Stimulated activated CD4-positive, alpha-beta T cell treated with anti-CD3 and anti-CD28 coated beads, Interleukin-1b, Interleukin-23, amount 100 ng/mL, for 4 hours (primary cell): ENCODE data around the gene TRPV6.
A peak's percentile ranks its signal among the peaks of the same experiment; 100 is the strongest.

Experiments used
- DNase-seq, 2 donors: peaks; one replicate each; pipeline ENCODE4 v3.0.0-alpha.2; 2020; ENCODE audit warnings: low read depth in 2 of 2

The TRPV6 gene

DNA sequence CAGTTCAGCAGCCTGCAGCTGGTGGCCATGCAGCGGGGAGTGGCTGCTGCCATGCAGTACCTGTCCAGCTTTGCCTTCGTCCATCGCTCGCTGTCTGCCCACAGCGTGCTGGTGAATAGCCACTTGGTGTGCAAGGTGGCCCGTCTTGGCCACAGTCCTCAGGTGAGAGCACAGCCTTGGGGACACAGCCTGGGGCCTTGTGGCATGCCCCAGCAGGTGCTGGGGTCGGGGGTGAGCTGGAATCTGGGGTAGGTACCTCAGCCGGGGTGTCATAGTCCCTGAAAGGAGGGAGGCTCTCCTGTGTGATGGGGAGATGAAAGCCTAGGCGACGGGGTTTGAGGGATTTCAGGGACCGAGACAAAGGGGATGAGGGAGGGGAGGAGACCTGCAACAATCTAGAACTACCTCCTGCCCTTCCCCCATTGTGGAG, 16.5 kb downstream of the TRPV6 start:
- DNase-seq: no peak

GRCh38 chr7:142868188-142868985, 17.2 kb downstream of the TRPV6 start:
- no peak for DNase-seq

DNA sequence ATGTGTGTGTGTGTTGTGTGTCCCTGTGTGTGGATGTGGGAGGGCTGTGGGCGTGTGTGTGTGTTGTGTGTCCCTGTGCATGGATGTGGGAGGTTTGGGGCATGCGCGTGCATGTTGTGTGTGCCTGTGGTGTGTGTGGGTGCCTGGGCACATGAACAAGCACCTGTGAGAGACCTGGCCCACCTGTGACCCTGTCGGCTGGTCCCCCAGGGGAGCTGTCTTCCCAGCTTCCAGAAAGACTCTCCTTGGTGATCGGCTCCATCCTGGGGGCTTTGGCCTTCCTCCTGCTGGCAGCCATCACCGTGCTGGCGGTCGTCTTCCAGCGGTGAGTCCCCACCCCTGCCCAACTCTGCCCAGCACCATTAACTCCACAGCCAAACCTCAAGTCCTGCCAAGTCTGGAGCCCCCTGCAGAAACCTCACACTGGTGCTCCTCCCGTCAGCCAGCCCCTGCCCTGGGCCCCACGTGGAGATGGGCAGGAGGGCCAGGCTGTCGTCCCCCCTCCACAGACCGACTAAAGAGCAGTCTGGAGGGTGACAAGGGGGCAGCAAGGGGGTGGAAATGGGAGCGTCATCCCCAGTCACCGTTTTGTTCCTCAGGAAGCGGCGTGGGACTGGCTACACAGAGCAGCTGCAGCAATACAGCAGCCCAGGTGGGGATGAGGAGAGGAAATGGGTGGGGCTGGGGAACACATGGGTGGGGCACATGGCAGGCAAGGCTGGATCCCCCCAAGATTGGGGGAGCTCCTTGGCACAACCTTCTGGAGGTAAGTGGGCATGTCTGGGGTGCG, 18.0 kb downstream of the TRPV6 start:
- DNase-seq: no peak

- no peak for DNase-seq
Observed at GRCh38 chr7:142867097-142867378, 18.5 kb downstream of the TRPV6 start.

DNA sequence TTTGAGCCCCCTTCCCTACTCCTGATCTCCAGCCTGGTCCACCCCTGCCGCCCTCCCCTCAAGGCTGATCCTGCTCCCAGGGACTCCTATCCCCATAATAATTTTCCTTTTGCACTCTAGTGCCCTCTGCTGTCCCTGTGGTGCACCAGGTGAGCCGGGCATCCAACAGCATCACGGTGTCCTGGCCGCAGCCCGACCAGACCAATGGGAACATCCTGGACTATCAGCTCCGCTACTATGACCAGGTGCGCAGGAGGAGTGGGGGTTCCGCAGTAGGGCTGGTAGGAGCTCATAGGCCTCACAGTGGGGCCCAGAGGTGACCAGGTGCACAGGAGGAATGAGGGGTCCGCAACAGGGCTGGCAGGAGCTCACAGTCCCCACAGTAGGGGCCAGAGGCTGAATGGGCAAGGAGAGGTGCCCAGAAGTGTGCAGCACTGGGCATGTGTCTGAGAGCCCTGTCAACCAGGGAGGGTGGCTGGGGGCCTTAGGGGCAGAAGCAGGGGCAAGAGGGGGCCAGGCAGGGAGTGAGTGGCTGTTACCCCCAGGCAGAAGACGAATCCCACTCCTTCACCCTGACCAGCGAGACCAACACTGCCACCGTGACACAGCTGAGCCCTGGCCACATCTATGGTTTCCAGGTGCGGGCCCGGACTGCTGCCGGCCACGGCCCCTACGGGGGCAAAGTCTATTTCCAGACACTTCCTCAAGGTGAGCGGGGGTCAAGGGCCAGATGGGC, 19.0 kb downstream of the TRPV6 start:
- DNase-seq: peak in 1 of 2 donors; percentile 15

GRCh38 chr7:142865766-142866165, 19.8 kb downstream of the TRPV6 start:
- DNase-seq: no peak

DNA sequence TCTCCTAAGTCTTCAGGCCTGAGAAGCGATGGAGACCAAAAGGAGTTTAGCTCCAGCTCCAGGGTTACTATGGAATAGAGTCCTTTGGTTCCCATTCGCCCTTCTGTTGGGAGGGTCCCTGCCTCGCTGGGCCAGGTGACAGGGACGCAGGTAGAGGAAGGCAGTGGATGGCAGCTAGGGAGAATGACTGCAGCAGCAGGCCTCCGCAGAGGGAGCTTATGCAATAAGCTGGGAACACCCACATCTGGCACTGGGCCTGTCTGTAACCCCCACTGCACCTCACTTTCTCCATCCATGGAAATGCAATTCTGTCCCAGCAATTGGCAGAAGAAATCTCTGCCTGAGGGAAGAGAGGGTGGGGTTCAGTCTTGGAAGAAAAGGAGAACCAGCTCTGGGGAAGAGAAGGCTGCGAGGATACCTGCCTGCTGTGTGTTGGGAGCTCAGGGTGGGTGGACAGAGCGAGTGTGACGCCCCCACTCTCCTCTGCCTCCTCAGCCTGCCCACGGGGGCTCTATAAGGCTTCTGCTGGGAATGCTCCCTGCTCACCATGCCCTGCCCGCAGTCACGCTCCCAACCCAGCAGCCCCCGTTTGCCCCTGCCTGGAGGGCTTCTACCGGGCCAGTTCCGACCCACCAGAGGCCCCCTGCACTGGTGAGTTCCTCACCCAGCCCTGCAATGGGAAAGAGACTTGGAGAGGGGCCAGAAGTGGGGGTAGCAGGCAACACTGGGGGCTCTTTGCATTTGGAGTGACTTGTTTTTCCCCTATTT, 20.4 kb downstream of the TRPV6 start:
- DNase-seq: no peak

DNA sequence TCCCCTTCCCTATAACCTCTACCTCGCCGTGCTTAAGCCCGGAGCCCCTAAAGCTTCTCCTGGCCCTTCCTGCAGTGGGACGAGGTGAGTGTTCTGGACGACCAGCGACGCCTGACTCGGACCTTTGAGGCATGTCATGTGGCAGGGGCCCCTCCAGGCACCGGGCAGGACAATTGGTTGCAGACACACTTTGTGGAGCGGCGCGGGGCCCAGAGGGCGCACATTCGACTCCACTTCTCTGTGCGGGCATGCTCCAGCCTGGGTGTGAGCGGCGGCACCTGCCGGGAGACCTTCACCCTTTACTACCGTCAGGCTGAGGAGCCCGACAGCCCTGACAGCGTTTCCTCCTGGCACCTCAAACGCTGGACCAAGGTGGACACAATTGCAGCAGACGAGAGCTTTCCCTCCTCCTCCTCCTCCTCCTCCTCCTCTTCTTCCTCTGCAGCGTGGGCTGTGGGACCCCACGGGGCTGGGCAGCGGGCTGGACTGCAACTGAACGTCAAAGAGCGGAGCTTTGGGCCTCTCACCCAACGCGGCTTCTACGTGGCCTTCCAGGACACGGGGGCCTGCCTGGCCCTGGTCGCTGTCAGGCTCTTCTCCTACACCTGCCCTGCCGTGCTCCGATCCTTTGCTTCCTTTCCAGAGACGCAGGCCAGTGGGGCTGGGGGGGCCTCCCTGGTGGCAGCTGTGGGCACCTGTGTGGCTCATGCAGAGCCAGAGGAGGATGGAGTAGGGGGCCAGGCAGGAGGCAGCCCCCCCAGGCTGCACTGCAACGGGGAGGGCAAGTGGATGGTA, 21.5 kb downstream of the TRPV6 start:
- no peak for DNase-seq

DNA sequence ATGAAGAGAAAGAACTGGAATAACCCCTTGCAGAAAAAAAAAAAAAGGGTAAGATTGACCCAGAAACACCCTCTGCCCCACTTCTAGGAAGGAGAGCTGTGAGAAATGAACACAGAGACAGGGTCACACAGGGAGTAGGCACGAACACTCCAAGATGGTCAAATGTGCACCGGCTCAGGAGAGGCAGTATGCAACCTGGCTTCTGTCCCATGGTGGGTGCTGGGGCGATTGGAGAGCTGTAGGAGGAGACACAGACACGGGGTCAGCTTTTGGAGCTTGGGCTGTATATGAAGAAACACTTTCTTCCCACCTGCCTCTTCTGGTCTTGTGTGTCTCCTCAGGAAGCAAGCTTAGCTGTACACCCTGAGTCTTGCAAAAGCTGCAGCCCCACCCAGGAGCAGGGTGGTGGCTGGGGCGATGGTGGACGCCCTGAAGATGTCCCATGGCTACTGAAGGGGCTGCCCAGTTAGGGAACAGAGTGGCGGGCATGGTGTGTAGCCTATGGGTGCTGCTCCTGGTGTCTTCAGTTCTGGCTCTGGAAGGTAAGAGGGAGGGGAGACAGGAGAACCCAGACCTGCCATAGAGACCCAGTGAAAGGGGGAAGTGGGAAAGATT, 22.7 kb downstream of the TRPV6 start:
- DNase-seq: no peak

DNA sequence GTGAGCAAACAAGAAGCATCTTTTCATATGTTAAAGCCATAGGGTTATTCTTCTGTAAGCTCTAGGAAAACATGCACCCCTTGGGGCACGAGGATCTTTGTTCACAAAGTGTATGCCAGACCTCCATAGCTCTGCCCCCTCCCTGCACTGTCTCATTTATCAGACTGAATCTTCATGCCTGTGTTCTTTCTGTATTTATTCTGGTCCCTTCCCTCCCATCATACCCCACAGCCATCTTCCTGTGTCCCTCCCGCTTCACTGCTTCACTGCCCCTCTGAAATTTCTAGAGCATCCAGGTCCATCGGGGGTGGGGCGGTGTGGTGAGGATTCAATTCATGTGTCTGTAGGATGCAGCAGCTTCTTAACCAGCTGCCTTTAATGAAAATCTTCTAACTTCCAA, 23.2 kb downstream of the TRPV6 start:
- no peak for DNase-seq

- no peak for DNase-seq
Observed at GRCh38 chr7:142860968-142861367, 24.6 kb downstream of the TRPV6 start.

GRCh38 chr7:142859829-142860228, 25.7 kb downstream of the TRPV6 start:
- DNase-seq: no peak

DNA sequence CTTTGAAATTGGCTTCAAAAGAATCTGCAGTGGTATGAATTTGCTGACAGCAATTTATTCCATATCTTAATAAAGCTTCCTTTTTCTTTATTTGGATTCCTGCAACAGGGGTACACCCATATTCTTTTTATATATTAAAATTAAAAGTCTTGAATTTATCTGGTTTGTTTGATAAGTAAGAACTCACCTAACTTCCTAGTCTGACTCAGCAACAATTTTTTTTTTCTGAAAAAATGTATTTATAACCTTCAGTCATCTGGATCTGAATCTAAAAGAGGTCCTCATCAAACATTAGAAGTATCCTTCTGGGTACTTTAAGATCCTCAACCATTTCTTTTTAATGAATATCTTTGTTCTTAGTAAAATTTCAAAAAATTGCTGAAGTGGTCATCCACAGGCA, 26.1 kb downstream of the TRPV6 start:
- no peak for DNase-seq

DNA sequence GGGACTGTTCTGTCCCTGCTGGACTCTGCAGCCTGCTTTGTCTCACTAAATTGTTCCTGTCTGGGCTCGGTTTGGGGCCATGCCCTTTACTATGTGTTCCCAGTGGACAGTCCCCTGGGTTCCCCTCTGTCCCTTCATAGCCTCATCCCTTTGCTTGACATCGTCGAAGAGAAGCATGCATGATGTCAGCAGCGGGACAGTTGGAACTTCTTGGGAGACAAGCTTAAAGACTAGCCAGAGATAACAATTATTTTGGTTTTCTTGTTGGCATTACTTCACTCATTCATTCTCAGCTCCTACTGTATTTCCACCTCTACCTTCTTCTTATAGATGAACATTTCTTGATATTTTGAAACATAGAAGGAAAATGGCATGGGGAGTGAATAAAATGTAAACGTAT, 27.9 kb downstream of the TRPV6 start:
- DNase-seq: no peak

DNA sequence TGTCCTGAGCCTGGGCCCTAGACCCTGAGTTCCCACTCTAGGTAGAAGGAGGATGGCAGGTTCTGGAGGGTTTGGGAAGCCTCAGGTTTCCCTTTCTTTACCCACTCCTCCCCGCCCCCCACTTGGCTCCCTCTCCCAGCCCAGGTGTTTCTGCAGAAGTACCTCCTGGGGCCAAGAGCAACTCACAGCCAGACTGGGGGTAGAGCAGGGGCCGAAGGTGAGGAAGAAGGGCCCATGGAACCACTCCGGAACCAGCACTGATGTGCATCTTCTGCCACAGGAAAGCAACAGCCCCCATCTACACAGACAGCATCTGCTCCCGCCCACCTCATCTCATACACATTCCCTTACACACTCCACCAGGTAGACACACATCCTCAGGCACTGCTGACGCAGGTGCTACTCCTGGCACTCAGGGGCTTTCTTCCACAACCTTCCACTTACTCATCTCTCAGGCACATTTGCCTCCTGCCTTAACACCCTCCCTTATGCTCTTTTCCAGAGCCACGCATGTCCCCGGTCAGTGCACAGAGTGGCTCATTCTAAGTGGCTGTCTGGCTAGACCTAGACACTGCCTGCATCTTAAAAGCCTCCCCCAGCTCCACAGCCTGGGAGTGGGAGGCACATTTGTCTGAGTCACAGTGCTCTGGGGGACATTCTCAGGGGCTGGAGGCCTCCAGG, 28.8 kb downstream of the TRPV6 start:
- no peak for DNase-seq

- no peak for DNase-seq
Observed at GRCh38 chr7:142855756-142856564, 29.6 kb downstream of the TRPV6 start.

DNA sequence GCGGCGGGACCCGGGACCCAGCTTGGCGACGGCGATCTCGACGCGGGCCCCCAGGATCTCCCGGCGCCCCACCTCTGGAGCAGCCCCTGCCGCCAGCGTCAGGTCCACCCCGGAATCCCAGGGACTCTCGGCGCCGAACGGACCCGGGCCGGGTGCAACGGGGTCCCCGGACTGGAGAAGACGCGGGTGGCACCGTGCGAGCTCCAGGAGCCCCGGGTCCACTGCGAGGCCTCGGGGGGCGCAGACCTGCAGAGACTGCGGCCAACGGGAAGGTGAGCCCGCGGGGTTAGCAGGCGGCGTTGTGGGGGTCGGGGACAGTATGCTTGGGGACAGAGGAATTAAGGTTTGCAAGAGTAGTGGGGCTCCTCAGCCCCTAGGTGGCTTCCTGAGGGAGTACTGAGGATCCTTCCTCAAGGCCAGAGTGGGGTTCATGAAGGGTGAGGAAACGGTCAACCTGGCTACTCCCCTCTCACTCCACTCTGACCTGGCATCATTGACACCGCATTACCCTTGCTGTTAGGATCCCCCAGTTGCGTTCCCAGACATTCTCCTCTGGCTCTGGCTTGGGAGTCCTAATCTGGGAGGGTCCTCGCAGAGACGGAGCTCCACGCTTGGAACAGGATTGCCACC, 30.3 kb downstream of the TRPV6 start:
- no peak for DNase-seq

DNA sequence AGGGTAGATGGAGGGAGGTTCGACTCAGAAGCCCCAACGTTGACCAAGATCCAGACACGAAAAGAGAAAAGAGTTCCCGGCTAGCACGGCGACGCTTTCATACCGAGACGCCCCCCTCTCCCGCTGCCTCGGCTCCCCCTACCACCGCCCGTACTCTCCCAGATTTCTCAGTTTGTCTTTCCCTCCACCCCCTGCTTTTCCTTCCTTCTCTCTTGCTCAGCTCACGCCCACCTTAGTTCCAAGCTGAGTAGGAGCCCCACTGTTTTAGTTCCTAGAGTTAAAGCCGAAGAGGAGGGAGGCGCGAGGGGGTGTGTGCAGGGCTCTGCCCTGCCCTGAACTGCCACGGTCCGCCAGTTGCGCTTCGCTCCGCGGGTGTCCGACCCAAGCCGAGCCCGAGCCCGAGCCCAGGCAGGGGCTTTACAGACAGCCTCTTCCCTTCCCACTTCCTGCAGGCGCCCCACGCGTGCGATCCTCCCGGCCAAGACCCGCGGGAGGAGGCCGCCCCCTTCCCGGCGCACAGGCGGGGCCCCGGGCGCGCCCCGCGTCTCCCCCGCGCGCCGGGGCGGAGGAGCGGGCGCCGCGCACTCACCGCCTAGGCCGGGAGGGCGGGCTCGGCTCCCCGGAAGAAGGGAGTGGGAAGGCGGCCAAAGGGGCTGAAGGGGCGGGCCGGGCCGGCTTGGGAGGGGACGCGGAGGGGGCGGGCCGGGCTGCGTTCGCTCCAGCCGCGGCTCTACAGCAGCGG, 31.0 kb downstream of the TRPV6 start, which contains the start of gene EPHB6:
Gene EPHB6, plus strand, starts transcription at position 705 of the 742 bp plus-strand sequence. CDS start 8,152 bp downstream, outside the sequence.
- DNase-seq: peak; percentile 18 to 57
